NOMO-1 treated with dmso at 0.1 percent for 144 hours (cell line): Measurements from ENCODE around the gene LGALS7.
"Not testable (repeated sequence)": the region's sequence is repeated elsewhere in the genome, so short reads cannot be mapped to it uniquely, and the experiment has no call there.

Experiments used
- DNase-seq: peaks from one replicate; lab custom pipeline; 2025; ENCODE audit not compliant: unreplicated experiment; lab: John Stamatoyannopoulos, UW

Gene LGALS7

DNA sequence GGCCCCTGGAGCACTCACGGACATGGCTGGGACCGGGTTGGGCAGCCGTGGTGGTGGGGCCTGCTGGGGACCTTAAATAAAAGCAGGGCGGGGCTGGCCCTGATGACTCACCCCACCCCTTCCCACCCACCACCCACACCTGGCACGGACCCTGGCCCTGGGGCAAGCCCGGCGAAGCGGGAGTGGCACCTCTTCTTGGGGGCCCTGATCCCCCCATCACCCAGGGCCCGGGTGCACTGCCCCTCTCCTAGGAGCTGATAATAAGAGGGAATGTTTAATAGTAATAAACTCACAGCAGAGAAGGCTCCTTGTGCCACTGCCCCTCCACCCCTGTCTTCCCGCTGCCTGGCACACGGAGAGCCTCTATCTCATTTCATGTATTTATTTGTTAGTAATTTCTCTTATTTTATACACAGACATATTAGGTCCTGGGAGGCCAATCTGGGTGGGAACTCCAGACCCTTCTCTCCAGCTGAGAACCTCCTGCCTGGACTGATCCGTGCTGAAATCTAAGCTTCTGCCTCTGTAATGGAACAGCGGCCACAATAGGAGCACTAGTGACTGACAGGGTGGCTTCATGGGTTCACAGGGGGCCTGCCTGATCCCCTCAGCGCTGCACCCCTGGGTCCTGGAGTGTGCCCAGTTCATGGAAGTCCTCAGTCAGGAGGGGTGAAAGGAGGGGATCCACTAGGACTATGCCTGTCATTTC lies at the start of gene LGALS7:
Gene LGALS7 (minus strand): TSS at position 49 of the 709 bp plus-strand sequence. CDS start 25 bp downstream, at position 24.
- no peak for DNase-seq

DNA sequence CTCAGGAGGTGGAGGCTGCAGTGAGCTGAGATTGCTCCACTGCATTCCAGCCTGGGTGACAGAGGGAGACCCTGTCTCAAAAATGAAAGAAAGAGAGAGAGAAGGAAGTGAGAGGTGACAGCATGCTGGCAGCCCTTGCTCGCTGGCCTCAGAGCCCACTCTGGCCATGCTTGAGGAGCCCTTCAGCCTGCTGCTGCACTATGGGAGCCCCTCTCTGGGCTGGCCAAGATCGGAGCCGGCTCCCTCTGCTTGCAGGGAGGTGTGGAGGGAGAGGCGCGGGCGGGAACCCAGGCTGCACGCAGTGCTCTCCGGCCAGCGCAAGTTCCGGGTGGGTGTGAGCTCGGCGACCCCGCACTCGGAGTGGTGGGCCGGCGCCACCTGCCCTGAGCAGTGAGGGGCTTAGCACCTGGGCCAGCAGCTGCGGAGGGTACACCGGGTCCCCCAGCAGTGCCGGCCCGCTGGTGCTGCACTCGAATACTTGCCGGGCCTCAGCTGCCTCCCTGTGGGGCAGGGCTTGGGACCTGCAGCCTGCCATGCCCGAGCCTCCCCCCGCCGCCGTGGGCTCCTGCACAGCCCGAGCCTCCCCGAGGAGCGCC lies 48.0 kb upstream of the LGALS7 start:
- not testable (repeated sequence) for DNase-seq

DNA sequence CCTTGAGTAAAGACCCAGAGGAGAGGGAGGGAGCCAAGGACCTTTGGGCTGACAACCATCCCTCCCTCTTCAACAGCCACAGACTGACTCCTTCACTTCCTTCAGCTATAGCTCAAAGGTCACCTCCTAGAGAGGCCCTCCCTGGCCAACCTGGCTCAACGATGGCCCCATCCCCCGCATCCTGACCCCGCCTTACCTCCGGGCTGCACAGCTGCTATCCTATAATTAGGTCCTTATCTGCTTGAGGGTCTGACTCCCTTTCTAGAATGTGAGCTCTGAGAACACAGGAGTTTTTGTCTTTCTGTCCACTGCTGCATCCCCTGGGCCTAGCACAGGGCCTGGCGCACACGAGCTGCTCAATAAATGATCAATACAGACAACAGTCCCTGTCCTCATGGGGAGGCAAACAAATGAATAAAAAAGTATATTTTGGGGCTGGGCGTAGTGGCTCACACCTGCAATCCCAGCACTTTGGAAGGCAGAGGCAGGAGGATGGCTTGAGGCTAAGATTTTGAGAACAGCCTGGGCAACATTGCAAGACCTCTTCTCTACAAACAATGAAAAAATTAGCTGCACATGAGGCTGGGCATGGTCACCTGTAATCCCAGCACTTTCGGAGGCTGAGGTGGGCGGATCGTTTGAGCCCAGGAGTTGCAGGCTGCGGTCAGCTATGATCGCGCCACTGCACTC lies 46.1 kb upstream of the LGALS7 start:
- no peak for DNase-seq

DNA sequence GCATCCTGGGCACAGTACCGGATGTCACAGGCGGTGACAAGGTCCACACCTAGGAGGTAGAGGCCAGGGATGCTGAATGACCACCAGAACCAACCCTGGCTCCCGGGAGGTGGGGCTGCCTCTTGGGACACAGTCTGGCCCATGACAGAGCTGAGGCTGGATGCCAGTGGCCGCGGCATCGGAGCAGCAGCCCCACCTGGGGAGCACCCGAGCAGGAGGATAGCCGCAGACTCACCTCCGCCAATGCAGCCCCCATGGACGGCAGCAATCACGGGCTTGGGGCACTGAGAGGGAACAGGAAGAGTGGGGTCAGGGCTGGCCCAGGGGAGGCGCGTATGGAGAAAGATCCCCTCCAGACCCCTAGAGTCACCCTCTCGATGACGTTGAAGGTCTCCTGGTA lies 43.8 kb upstream of the LGALS7 start:
- DNase-seq: no peak

DNA sequence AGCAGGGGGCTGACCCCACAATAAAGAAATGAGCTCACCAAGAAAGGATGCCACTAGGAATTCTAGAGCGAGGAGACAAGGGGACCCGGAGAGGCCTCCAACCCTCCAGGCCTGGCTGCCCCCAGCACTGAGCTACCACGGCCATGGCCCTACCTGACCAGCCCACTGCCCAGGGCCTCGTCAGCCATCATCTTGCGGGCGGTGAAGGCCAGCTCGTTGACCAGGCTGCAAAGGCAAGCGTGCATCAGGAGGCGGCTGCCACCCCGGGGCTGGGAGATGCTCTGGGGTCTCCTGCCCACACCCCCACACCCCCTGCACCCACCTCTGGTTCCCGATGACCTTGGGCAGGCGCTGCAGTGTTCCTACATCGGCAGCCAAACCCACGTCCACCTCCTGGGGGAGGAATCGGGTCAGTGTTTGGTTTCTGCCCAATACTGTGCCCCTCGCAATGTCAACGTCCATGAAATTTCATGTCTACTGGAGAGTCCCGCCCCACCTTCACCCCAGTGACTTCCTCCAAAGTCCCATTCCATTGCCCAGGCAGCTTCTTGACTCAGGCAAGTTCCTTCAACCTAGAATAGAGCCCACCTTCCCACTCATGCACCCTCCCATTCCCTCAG lies 42.9 kb upstream of the LGALS7 start:
- DNase-seq: no peak

DNA sequence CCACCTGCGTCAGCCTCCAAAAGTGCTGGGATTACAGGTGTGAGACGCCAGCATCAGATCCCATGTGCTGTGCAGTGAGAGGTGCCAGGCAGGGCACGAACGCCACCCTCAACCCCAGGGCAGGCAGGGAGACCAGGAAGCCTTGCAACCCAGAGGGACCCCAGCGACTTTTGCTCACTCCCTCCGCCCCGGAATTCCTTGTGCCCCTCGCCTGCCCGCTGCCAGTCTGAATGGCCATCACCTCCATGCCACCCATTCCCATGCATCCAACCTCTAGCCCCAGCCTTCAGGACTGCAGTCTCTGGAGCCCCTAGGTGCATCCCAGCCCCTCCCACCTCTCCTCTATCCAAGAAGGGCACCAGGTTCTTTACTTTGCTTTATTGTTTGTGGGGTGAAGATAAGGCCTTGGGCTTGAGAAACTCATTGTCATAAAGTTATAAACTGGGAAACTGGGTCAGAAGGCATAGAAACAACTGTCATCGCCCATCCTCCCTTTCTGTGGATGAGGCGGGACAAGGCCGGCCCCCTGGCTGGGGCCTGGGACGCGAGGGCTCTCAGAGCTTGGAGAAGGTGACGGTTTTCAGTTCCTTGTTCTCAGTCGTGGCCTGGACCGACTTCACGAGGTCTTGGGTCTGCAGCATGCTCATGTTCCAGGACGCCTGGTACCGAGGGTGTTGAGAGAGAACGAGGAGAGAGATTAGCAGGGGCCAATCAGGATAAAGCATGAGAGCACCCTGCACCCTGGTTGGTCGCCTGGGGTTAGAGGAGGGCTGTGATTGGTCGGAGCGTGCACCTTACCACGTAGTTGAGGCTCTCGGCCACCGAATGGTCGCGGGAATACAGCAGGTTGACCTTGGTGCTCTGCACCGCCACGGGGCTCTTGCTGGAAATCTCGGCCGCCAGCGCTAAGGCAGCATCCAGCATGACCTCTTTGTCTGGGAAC lies 42.0 kb upstream of the LGALS7 start:
- DNase-seq: no peak

DNA sequence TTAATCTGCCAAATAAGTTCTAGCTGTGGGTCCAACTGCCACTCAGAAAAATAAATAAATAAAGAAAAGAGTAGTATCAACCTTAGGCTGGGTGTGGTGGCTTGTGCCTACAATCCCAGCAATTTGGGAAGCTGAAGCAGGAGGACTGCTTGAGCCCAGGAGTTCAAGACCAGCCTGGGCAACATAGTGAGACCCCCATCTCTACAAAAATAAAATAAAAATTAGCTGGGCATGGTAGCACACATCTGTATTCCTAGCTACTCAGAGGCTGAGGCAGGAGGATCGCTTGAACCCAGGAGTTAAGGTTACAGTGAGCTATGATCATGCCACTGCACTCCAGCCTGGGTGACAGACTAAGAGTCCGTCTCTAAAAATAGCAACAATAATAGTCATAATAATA lies 40.6 kb upstream of the LGALS7 start:
- DNase-seq: not testable (repeated sequence)

DNA sequence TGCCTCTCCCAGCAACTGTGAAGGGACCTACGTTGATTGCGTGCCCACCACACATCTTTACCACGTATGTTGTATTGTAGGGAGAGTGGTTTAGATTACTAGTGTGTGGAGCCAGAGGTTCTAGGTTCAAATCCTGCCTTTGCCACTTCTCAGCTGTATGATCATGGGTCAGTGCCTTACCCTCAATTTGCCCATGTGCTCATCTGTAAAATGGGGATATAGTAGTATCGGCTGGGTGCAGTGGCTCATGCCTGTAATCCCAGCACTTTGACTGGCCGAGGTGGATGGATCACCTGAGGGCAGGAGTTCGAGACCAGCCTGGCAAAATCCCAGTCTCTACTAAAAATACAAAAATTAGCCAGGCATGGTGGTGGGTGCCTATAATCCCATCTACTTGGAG lies 40.0 kb upstream of the LGALS7 start:
- DNase-seq: no peak

DNA sequence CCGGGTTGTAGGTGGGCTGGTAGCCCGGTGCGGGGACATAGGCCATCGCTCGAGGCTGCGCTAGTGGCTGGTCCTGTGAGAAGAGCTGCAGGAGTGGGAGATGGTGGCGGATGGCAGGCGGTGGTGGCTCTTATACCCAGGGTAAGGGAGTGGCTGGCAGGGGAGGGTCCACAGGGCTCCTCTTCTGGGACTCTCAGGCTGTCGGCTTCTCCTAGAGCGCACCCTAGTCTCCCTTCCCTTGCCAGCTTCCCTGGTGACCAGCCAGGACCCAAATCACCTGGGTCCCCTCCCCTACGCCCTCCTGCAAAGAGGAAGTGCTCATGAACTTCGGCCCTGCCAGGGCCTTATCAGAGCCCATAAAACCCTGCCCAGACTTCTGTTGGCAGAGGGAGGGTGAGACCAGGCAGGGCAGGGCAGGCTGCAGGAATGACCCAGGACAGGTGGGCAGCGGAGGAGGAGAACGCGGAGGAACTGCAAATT lies 39.6 kb upstream of the LGALS7 start, which contains the start of gene LGALS4:
Gene LGALS4 (minus strand): TSS at position 105 of the 480 bp plus-strand sequence. CDS start 59 bp downstream, at position 46.
- DNase-seq: no peak

DNA sequence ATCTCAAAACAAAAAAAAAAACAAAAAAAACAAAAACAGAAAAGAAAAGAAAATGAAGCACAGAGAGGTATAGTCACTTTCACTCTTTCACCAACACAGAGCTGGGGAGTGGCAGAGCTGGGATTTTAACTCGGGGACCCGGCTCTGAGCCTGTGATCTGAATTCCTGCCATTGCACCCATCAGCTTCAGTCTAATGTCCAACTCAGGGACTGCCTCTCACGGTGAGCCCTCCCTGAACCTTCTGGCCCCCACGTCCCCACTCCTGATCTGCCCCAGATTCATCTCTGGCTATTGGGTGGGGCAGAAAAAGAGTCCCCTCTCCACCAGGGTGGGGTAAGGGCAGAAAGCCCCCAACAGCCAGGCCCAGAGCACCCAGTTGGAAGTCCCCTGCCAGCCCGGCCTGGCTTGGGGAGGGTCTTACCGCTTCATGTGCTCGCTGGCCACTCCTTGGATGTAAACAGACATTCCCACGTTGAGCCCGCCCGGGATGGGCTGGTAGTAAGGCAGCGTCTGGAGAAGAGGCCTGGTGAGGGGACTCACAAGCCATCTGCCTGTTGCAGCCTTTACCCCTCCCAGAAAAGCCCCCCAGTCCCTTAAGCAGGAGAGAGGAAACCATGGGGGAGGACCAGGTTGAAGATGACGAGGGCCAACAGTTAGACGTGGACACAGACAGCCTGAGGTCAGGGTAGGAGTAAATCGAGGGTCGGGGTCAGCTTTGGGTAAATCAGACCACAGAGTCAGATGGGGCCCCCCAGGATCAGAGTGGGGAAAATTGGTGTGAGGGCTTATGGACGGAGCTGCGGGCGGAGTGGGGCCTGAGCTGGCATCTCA lies 38.9 kb upstream of the LGALS7 start:
- DNase-seq: no peak

DNA sequence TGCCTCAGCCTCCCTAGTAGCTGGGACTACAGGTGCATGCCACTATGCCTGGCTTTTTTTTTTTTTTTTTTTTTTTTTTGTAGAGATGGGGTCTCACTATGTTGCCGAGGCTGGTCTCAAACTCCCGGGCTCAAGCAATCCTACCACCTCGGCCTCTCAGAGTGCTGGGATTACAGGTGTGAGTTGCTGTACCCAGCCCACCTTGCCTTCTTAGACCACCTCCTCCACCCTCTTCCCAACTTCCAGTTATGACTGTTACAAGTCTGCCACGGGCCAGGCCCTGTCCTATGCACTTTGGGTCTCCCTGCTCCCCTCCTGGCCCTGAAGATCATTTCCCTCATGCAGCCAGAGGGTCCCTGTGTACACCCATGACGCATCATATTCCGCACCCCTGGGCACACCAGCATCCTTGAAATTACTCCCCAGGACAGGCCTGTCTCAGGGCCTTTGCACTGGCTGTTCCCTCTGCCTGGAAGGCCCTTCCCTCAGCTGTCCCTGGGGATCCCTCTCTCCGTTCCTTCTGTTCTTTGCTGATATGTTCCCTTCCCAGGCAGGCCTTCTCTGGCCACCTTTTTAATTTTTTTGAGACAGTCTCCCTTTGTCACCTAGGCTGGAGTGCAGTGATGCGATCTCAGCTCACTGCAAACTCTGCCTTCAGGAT lies 36.4 kb upstream of the LGALS7 start:
- DNase-seq: no peak

DNA sequence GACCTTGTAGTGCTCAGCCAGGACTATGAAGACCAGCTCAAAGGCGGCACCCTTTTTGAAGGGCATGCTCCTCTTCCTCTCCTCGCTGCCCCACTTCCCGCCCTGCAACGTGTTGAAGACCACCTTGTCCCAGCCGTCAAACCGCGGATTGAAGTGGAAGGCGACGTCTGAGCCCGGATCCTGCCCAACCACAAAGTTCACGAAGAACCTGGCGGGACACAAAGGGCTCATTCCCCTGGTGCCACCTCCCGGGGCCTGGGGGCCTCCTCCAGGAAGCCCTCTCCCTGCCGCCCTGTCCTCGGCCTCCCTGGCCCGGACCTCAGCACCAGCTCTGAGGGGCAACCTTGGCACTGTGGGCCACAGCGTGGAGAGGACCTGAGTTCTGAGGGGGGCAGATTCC lies 35.4 kb upstream of the LGALS7 start:
- DNase-seq: no peak

DNA sequence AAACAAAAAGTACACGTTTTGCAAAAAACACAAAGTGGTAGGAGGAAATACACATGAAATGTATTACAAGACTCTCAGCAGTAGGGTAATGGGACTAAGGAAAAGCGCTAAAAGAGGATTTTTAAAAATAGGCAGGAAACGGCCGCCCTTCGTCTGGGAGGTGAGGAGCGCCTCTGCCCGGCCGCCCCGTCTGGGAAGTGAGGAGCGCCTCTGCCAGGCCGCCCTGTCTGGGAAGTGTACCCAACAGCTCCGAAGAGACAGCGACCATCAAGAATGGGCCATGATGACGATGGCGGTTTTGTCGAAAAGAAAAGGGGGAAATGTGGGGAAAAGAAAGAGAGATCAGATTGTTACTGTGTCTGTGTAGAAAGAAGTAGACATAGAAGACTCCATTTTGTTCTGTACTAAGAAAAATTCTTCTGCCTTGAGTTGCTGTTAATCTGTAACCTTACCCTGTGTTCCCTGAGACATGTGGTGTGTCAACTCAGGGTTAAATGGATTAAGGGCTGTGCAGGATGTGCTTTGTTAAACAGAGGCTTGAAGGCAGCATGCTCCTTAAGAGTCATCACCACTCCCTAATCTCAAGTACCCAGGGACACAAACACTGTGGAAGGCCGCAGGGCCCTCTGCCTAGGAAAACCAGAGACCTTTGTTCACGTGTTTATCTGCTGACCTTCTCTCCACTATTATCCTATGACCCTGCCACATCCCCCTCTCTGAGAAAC lies 34.2 kb upstream of the LGALS7 start:
- not testable (repeated sequence) for DNase-seq

DNA sequence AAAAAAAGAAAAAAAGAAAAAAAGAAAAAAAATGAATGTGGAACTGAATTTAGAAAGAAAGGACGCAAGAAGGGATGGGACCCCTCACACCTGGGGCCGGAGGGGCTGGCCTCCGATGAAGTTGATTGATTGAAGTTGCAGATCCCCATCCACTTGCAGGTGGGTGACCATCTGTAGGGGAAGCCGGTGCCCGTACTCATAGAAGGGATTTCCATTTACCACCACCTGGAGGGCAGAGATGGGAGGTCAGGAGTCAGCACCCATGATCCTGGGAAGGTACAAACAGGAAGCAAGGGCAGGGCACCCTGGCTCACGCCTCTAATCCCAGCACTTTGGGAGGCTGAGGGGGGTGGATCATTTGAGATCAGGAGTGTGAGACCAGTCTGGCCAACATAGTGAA lies 33.1 kb upstream of the LGALS7 start:
- no peak for DNase-seq

DNA sequence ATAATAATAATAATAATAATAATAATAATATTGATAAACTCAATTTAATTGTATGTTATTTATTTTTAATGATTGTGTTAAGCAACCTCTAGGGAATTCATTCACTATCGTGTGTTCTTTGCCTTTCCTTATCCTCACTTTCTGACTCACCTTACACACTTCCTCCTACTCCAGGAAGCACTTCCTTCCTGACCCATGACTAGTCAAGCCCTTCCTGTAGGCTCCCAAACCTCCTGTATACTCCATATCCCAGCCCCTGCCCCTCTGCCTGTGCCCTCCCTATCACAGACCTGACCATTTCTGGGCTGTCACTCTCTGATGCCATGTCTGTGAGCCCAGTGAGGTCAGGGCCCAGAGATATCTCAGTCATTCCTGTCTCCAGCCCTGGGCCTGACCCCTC lies 31.9 kb upstream of the LGALS7 start:
- DNase-seq: no peak

DNA sequence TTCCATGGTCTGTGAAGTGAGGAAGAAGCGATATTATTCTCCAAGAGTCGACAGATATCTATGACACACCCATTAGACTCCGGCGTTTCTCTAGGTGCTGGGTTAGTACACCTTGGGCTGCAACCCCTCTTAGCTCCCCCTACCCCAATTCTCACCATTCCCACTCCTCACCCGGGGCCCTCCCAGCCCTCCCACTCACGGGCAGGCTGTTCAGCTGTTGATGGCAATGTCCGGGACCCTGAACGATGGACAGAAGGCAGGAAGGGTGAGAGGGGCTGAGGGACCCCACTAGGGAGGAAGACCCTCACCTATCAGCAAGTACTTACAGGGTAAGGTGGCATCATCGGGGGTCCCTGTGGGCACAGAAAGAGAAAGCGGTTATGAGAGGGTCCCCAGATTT lies 30.2 kb upstream of the LGALS7 start:
- no peak for DNase-seq

DNA sequence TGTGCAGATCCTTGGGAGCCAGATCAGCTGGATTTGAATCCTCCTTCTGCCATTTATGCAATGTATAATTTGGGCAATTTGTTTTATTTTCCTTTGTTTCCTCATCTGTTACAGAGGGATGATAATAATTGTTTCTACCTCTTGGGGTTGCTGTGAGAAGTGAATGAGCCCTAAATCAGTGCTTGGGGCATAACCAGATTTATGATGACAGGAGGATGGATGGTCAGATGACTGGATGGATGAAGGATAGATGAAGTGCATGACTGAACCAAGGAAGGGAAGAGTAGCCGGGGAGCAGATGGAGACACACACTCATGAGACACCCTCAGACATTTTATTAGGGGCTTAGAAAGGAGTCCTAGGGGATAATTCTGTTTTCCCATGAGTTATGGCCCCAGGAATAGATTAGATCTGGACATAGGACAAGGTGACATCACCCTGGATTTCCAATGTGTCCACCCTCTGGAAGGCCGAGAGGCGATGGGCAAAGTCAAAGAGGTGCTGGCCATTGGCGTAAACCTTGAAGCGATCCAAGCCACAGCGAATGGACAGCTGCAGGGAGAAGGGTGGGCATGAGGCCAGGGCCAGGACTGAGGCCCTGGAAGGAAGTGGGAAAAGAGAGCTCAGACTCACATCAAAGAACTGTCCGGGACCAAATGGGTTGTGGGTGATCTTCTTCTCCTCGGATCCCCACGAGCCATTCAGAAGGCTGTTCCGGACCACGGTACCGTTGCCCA lies 28.2 kb upstream of the LGALS7 start:
- DNase-seq: no peak
